ENCODE data around the gene BBS5.

Gene BBS5

GRCh38 chr2:169507698-169508097, 28.4 kb downstream of the BBS5 start (continued):
- no peak for TF ChIP-seq OVOL3 (tag by site-specific recombination; IDR thresholded peaks at IDR 0.05)
- peak; percentile 54 for TF ChIP-seq ZNF366 (tag by site-specific recombination; conservative IDR thresholded peaks at IDR 0.05)
- no peak for TF ChIP-seq ZNF202 (tag by site-specific recombination; IDR thresholded peaks at IDR 0.05; ENCODE audit: borderline replicate concordance)
- no peak for TF ChIP-seq ZNF561 (tag by site-specific recombination; IDR thresholded peaks at IDR 0.05; ENCODE audit: borderline replicate concordance)
- no peak for TF ChIP-seq KLF17 (tag by site-specific recombination; IDR thresholded peaks at IDR 0.05)
- peak; percentile 61 for TF ChIP-seq ZEB2 (tag by site-specific recombination; IDR thresholded peaks at IDR 0.05)
- no peak for TF ChIP-seq ZNF610 (tag by site-specific recombination; IDR thresholded peaks at IDR 0.05; ENCODE audit: borderline replicate concordance)
- TF ChIP-seq ZNF513 (tag by site-specific recombination; IDR thresholded peaks at IDR 0.05) = no peak
- TF ChIP-seq ZNF621 (tag by site-specific recombination; IDR thresholded peaks at IDR 0.05) = no peak
- TF ChIP-seq BCL6B (tag by site-specific recombination; IDR thresholded peaks at IDR 0.05) = no peak
- no peak for TF ChIP-seq ZNF423 (tag by site-specific recombination; IDR thresholded peaks at IDR 0.05)
- no peak for TF ChIP-seq ZNF175 (tag by site-specific recombination; IDR thresholded peaks at IDR 0.05)
- no peak for TF ChIP-seq REST (tag by site-specific recombination; IDR thresholded peaks at IDR 0.05)
- TF ChIP-seq ZNF548 (tag by site-specific recombination; IDR thresholded peaks at IDR 0.05) = no peak
- no peak for TF ChIP-seq ZNF155 (tag by site-specific recombination; IDR thresholded peaks at IDR 0.05)
- TF ChIP-seq ZNF18 (tag by site-specific recombination; IDR thresholded peaks at IDR 0.05) = no peak
- no peak for TF ChIP-seq ZNF830 (tag by site-specific recombination; IDR thresholded peaks at IDR 0.05; ENCODE audit: low read depth)
- no peak for TF ChIP-seq ZNF585B (tag by site-specific recombination; IDR thresholded peaks at IDR 0.05)
- no peak for TF ChIP-seq HOXA7 (CRISPR knock-in tag; IDR thresholded peaks at IDR 0.05; ENCODE audit: borderline replicate concordance)
- no peak for TF ChIP-seq ZNF48 (tag by site-specific recombination; IDR thresholded peaks at IDR 0.05)
- peak; percentile 20; the same call in 1 of the 2 replicates for TF ChIP-seq SP7 (tag by site-specific recombination; IDR thresholded peaks at IDR 0.05)
- no peak for TF ChIP-seq HOXD13 (CRISPR knock-in tag; IDR thresholded peaks at IDR 0.05; ENCODE audit: borderline replicate concordance)
- TF ChIP-seq SETDB1 (IDR thresholded peaks at IDR 0.05; ENCODE audit: insufficient read length, low read length) = peak; percentile 91
- TF ChIP-seq PRDM1 (tag by site-specific recombination; IDR thresholded peaks at IDR 0.05) = no peak
- no peak for TF ChIP-seq ZBTB6 (tag by site-specific recombination; IDR thresholded peaks at IDR 0.05)
- TF ChIP-seq YY2 (tag by site-specific recombination; IDR thresholded peaks at IDR 0.05) = no peak
- TF ChIP-seq ZSCAN18 (tag by site-specific recombination; IDR thresholded peaks at IDR 0.05) = no peak
- TF ChIP-seq ZNF843 (tag by site-specific recombination; IDR thresholded peaks at IDR 0.05) = peak; percentile 30; the same call in 1 of the 2 replicates
- TF ChIP-seq WT1 (tag by site-specific recombination; IDR thresholded peaks at IDR 0.05) = no peak
